Right ventricle myocardium inferior (tissue), 1 donor: ENCODE results near the gene FAM110D. TPM values are rescaled to one million over a fixed set of nuclear protein-coding genes. Genes with fewer than 3 reads are reported as not detected.

Source experiments
- ATAC-seq: fragments of 200-7000 bp; cut with Tn5 transposase; one replicate; pipeline ENCODE4 v1.9.1; 2020; ENCODE audit warnings: mild to moderate bottlenecking, moderate library complexity
- DNase-seq: peaks from one replicate; pipeline ENCODE4 v3.0.0; 2021; ENCODE audit errors: missing footprints
- intact Hi-C: fragments of 100-400 bp; cut with DNase I; formaldehyde crosslinking; loops from one replicate; pipeline ENCODE4 v1.11.0; 2022
- long read RNA-seq: library from polyadenylated mRNA; unstranded; transcript quantifications from one replicate; pipeline ENCODE4 v2.0.0, GENCODE V29; 2021
- total RNA-seq: library from RNA; stranded (reverse); fragmentation: NEBNext Ultra II Directional; extraction: Animal tissue kit (Norgen Biotek cat#: 25700); gene quantifications from one replicate; pipeline ENCODE4 v1.2.1, GENCODE V29; 2021
- donor health status: DM: no; HTN: yes; CAD: no; lungs with severe emphysema.

The FAM110D gene
- 4.0 TPM for total RNA-seq
- long read RNA-seq, transcript FAM110D-201 (2 exons, 2,858 nt), result major isoform, 15 of 17 reads
- long read RNA-seq, partial matches to known transcripts, result 0 of 17 reads
- long read RNA-seq, other reads (novel, unspliced or antisense), result 2 of 17 reads

DNA sequence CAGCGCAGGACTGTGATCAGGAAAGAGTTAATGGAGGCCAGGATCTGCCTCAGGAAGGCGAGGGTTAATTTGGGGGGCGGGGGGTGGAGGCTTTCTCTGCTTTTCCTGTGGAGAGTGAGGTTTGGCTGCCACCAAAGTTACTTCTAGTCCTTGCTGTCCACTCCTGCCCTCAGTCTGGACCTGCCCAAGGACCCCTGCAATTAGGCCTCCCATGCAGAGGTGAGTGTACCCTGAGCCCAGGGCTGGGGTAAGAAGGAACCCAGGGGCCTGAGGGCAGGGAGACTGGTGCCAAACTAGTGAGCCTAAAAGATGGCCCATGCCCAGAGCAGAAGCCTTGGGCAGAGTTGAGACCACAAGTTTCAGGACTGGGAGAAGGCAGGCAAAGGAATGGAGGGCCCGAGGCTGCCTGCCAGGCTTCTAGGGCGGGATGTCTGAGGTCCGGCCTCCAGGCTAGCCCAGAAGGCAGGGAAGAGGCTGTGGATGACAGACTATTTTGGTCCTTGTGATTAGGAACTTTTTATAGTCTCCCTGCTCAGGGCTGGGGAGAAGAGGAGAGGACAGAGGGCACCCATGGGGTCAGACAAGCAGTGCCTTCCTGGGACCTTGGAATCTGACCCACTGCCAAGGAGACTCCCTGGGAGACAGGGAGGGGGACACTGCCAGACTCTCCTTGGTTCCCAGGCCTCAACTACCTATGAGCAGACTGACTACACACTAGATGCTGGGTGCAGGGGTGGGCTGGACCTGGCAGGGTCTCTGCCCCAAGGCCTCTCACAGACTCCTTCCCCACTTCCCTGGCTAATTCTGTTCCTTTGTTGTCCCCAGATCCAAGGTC, at the start of gene FAM110D:
Gene FAM110D, plus strand, starts transcription at position 172 of the 835 bp plus-strand sequence. CDS start 2,213 bp downstream, outside the sequence.
- intact Hi-C loops, result loop anchor here (2.0 kb wide), 1 partner anchor 122 kb away; no protein-coding TSS in a partner anchor
- peak; percentile 74 for ATAC-seq
- no peak for DNase-seq

DNA sequence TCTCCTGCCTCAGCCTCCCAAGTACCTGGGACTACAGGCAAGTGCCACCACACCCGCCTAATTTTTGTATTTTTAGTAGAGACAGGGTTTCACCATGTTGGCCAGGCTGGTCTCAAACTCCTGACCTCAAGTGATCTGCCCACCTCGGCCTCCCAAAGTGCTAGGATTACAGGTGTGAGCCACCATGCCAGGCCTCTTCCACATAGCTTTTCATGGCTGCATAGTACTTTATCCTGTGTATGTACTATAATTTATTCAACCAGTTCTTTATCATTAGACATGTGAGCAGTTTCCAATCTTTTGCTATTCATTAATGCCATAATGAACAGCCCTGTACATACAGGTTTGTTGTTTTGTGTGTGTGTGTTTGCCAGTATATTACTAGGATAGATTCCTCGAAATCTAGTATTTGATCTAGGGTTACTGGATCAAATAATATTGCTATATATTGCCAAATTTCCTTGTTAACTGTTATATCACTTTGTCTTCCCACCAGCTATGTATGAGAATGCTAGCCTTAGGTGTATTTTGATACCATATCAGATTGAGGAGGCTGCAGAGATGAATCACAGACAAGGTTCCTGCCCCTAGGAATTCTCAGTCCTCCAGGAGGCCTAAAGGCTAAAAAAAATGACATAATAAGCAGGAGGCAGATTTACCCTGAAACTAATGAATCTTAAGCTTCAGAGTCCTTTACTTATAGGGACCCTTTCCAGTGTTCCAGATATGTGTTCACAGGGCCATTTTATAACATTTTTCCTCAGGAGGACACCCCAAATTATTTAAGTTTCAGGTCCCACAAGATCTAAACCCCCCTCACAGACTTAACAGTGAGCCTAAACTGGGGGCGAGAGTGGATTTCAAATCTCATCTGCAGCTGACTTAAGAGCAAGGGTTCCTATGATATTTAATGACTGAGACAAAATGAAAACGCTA, 49.4 kb upstream of the FAM110D start:
- DNase-seq (no peak), ATAC-seq (no peak)
- intact Hi-C loops, result loop anchor here (2.0 kb wide), 1 partner anchor 125 kb away; the partner anchor contains the start of gene CEP85

DNA sequence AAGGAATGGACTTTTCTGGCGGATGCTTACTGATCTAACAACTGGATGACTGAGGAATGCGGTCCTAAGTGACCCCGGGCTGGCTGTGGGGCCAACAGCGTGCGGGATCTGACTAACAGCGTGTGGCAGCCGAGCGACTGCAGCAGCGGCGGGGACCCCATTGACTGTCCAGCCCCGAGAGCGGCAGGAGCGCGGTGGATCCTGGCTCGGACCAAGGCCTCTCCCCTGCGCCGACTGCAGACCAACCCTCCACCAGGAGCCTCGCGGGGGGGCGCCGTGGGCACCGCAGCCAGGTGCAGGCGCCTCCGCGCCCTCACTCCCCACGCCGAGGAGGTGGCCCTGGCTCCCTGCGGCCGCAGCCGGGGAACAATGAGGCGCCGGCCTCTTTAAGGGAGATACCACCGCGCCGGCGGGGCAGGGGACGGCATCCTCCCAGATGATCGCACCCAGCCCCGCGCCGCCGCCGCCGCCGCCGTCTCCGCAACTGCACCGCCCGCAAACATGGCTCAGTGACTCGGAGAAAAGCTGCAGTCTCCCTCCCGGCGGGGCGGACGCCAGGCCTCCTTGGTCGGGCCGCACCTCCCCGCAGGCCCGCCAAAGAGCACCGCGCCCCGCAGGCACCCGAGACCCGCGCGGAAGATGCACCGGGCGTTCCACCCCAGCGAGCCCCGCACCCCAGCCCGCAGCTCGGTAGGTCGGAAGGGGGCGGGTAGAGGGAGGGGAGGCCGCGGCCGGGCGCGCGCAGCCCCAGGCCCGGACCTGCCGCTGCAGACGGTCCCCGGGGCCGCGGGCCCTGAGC, 47.9 kb upstream of the FAM110D start:
- DNase-seq (peak; percentile 91), ATAC-seq (peak; percentile 66)
- intact Hi-C loops, result loop anchor here (2.0 kb wide), 1 partner anchor 124 kb away; the partner anchor contains the start of gene CEP85

DNA sequence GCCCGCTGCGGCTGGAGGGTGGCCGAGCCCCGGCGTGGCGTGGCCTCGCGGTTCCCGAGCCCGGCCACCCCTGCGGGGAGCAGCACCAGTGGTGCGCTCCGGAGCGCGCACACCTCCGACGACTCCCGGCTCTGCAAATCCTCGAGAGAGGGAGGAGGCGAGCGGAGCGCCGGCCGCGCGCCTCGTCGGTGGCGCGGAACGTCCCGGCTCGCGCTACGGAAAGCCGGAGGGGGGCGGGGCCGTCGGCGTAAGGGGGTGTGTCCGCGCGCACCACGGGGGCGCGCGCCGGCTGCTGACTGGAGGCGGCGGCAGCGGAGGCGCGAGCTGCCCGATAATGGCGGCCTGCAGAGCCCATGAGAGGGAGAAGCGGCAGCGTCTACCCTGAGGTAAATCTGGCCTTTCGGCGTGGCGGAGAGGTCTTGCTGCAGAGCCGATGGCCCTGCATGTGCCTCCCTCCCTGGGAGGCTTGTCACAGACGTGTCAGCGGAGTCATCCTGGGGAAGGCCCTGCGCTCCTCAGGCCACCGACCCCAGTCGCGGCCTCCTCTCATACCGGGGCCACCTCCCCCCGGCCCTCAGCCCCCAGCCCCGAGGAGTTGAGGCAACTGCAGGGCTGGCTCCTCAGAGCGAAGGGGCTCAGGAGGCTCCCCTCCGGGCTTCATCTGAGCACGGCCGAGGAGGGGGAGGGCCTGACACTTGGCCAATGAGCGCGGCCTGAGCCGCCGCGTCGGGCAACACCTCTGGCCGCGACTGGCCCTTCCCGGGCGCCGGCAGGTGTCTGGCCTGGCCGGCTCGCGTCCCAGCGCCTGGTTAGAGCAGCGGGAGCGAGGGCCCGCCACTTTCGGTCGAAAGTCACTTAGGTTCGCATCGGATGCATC, 47.1 kb upstream of the FAM110D start, which contains the start of gene PDIK1L:
Gene PDIK1L, plus strand, starts transcription at position 295 of the 877 bp plus-strand sequence. CDS start 2,485 bp downstream, outside the sequence.
- peak; percentile 96 for DNase-seq
- intact Hi-C loops, result loop anchor here (2.0 kb wide), 1 partner anchor 123 kb away; the partner anchor contains the start of gene CEP85

DNA sequence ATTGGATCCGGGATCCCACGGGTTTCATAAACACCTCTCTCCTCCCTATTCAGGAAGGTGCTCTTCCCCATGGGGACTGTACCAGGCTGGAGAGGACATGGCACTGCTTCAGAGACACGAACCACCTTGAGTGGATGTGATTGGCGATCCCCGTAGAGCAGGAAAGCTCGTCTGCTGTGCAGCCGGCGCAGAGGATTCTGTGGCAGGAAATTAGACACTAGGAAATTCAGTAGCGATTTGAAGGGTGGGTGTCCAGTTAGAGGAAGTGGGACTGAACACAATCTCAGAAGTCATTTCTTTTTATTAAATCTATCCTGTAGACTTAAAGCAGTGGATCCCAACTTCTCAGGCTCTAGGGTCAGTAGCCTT, 46.5 kb upstream of the FAM110D start:
- no peak for DNase-seq
- intact Hi-C loops, result no loop called here
- no peak for ATAC-seq

More for the DNA sequence above, 47.1 kb upstream of the FAM110D start, which contains the start of gene PDIK1L:
- peak; percentile 94 for ATAC-seq

DNA sequence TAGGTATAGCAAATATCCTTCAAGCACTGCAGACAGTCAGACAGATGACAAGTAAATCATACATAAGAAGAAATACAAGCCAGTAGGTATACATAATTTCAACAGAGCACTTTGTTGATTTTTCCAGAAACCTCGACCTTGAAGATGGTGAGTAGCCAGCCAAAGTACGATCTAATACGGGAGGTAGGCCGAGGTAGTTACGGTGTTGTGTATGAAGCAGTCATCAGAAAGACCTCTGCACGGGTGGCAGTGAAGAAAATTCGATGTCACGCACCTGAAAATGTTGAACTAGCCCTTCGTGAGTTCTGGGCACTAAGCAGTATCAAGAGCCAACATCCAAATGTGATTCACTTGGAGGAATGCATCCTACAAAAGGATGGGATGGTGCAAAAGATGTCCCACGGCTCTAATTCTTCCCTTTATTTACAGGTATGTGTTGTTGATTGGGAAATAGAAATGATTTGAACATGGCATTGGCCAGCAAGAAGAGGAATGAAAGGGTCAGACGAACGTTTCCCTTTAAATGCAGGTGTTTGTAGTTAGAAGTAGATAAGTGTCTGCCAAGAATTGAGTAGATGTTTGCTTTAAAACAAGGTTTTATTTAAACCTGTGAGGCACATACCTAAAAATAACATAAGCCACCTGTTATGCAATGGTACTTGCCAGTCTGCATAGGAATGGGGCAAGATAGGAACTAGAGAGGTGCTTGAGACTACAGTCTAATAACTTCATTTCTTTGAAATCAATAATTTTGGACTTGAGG, 44.5 kb upstream of the FAM110D start:
- intact Hi-C loops, result no loop called here
- ATAC-seq (no peak), DNase-seq (no peak)

DNA sequence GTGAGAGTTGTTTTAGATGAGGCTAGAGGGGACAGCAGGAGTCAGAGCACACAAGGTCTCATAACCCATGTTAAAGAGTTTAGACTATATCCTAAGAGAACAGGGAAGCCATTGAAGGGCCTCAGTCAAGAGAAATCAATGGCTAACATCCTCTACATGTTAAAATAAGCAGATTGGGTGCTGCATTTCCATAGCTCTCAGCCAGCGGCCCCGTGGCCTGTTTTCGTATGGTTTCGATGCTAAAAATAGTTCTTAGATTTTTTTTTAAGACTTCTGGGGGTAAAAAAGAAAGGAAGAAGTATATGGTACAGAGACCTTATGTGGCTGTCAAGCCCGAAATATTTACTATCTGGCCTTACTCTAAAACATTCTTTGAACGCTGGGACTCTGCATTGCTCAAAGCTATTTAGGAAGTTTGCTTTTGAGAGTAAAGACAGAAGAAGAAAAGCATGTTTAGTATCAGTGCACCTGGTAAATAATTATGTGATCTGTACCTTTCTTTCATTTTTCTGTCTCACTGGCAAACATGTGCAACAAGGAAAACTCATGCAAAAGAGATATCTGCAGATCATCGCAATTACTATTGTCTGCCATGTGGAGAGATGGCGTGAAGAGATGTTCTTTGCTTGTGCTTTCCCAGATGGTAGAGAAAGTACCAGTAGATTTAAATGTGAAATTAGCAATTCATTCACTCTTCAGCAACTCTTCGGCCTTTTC, 38.8 kb upstream of the FAM110D start:
- intact Hi-C loops, result no loop called here

DNA sequence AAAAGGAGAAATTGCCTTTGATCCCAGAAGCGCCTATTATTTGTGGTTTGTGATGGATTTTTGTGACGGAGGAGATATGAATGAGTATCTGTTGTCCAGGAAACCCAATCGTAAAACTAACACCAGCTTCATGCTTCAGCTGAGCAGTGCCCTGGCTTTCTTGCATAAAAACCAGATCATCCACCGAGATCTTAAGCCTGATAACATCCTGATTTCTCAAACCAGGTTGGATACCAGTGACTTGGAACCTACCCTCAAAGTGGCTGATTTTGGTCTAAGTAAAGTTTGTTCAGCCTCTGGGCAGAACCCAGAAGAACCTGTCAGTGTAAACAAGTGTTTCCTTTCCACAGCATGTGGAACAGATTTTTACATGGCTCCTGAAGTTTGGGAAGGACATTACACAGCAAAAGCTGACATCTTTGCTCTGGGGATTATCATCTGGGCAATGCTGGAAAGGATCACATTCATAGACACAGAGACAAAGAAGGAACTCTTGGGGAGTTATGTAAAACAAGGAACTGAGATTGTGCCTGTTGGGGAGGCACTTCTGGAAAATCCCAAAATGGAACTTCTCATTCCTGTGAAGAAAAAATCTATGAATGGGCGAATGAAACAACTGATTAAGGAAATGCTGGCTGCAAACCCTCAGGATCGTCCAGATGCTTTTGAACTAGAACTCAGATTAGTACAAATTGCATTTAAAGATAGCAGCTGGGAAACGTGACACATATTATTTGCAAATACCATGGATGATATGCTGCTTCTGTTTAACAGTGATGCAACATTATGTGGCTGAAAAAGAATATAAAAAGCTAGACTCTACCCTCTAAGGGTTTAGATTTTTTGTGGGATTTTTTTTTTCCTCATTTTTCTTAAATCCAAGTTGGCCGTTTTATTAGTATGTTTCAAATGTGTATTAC, 36.8 kb upstream of the FAM110D start:
- intact Hi-C loops, result no loop called here
- ATAC-seq, result no peak

More for the DNA sequence above, 38.8 kb upstream of the FAM110D start:
- DNase-seq (no peak), ATAC-seq (no peak)

DNA sequence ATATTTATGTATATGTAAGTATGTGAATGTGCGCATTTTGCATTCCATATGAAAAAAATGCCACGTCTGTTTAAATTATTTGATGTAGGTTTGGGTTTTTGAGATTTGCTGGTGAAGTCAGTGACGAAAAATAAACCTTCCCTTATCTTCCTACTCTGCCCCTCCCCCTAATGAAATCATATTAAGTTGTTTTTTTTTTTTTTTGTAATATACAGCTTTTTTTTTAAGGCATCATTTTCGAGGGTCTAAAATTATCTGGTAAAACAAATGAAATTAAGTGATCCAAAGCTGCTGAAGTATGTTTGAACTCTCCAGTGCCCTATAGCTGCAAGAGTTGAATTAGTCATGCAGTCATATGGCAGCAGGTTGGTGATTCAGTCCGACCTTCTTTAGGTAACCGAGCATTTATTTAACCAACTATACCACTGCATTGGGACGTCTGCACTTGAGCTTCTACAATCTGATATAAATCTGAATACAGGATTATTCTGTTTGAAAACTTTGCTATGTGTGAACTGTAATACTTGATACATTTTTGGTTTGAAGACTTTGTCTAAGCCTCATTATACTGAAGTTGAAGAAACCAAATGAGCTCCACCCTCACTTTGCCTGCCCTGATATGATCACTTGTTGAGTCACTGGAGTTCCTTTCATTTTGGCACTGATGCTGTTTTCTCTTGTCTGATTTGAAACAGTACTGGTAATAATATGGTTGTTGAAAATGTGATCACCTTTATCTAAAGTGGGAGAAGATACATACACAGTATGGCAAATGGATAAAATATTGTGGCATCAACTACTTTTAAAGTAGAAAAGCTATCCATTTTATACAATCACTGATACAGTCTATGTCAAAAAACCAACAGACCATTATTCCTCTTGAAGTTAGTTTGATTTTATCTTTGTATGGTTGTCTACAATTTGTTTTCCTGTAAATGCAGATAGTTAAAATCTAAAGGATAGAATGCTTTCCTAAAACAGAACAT, 35.6 kb upstream of the FAM110D start:
- intact Hi-C loops, result no loop called here
- ATAC-seq (no peak), DNase-seq (no peak)

More for the DNA sequence above, 36.8 kb upstream of the FAM110D start:
- no peak for DNase-seq

DNA sequence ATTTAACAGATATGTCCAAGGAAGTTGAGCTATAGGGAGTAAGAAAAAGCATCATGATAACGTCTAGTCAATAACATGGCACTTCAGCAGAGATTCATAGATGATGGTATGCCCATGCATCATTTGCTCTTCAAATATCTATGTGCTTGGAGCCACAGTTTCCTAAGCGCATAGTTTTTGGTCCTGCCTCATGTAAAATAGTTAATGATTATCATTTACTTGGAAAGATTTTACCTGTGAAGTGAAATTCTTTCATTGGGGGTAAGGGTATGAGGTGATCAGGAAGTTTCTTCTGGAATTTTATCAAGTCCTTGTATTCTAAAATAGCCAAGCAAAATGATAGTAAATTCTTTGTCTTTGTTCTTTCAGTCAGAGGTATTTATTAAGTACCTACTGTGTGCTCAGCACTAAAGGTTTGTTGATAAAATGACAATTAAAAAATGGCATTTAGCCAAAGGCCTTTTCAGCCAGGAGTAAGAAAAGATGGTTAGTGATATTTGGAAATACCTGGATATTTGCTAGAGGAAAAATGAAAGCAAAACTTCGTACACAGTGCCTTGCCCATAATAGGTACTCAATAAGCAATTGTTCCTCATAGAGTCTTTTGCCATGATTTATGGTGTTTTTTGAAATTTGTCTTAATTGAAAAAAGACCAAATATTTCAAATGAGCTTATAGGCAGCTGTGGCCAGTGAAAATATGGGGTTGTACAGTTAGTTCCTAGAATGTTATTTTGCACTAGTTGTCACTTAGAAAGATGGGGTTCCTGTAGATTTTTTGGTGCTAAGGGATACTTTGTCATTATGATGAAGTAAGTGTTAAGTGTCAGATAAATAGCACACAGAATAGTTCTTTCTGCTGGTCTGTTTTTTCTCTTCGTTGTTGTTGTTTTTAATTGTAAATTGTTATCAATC, 34.2 kb upstream of the FAM110D start:
- DNase-seq (no peak), ATAC-seq (no peak)
- intact Hi-C loops, result loop anchor here (1.0 kb wide), 1 partner anchor 19 kb away; no protein-coding TSS in a partner anchor

DNA sequence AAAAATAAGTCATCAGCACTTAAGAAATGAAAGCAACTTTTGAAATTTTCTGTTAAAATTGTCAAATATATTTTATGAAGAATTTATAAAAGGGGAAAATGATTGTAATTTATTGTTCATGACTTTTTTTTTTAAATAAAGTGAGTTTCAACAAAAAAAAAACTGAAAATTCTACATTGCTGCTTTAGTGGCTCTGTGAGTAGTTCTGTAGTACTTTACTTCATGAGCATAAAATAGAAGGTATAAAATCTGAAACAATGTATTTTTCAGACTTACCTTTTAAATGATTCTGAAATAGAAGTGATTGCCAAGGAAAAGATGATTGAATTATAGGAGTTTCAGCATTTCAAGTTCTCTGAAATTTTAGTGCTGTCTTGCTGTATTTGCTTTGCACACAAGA, 33.5 kb upstream of the FAM110D start:
- DNase-seq, result no peak
- no peak for ATAC-seq
- intact Hi-C loops, result no loop called here

DNA sequence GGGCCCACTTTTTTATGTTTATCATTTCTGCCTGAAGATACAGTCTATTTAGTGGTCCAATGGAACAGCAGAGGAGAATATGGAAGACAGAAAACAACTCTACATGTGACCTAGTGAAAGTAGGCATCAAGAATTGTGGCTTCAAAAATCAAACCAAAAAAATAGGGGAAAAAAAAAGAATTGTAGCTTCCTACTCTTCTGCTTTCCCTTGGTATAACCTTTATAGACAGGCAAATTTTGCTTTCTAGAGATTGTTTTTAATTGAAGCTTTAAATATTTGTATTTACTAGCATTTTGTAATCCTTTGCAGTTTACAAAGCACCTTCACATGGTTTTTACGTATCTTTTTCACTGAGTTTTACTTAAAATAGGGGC, 32.9 kb upstream of the FAM110D start:
- ATAC-seq (no peak), DNase-seq (no peak)
- intact Hi-C loops, result no loop called here
